KMS-11 (cell line): ENCODE results near the gene PRSS57.

Experiments used
- H2AFZ ChIP-seq: fragments of 200-600 bp; sonication (generic); 2 replicates; pipeline ENCODE4 v1.6.1; 2016; ENCODE audit warnings: antibody characterized with exemption, mixed run types, low read depth
- H3K27ac ChIP-seq: fragments of 200-600 bp; sonication (generic); 2 replicates; pipeline ENCODE4 v1.6.1; 2016; ENCODE audit warnings: mild to moderate bottlenecking, mixed run types
- H3K27me3 ChIP-seq: fragments of 200-600 bp; sonication (generic); 2 replicates; pipeline ENCODE4 v1.6.1; 2017; ENCODE audit warnings: mild to moderate bottlenecking, low read depth, mixed run types, moderate library complexity; ENCODE audit not compliant: insufficient read depth
- H3K36me3 ChIP-seq: fragments of 200-600 bp; sonication (generic); 2 replicates; pipeline ENCODE4 v1.6.1; 2017; ENCODE audit warnings: mild to moderate bottlenecking, mixed run types; ENCODE audit not compliant: insufficient read depth
- H3K4me1 ChIP-seq: fragments of 200-600 bp; sonication (generic); 2 replicates; pipeline ENCODE4 v1.6.1; 2016; ENCODE audit warnings: mild to moderate bottlenecking, low read depth, mixed run types; ENCODE audit not compliant: poor library complexity, severe bottlenecking
- H3K4me2 ChIP-seq: fragments of 200-600 bp; sonication (generic); 2 replicates; pipeline ENCODE4 v1.7.0; 2016; ENCODE audit warnings: mild to moderate bottlenecking, mixed run types
- H3K4me3 ChIP-seq: fragments of 200-600 bp; sonication (generic); IDR thresholded peaks from 2 replicates; pipeline ENCODE4 v1.6.1; 2017; ENCODE audit warnings: low read depth, low read length, mixed read lengths; ENCODE audit not compliant: insufficient read depth
- H3K79me2 ChIP-seq: fragments of 200-600 bp; sonication (generic); 2 replicates; pipeline ENCODE4 v1.6.1; 2016; ENCODE audit warnings: low read depth, mixed run types; ENCODE audit not compliant: insufficient read depth
- H3K9ac ChIP-seq: fragments of 200-600 bp; sonication (generic); 2 replicates; pipeline ENCODE4 v1.6.1; 2016; ENCODE audit warnings: mild to moderate bottlenecking, mixed run types
- H4K20me1 ChIP-seq: fragments of 200-600 bp; sonication (generic); 2 replicates; pipeline ENCODE4 v1.6.1; 2016; ENCODE audit warnings: mild to moderate bottlenecking, mixed run types; ENCODE audit not compliant: insufficient read depth
- TF ChIP-seq, protein P1 (sequence below): fragments of 200-600 bp; sonication (generic); conservative IDR thresholded peaks from 2 replicates; pipeline ENCODE4 v1.6.1; 2017; ENCODE audit warnings: low read depth, mild to moderate bottlenecking, antibody characterized with exemption, low read length, moderate library complexity, mixed read lengths

Gene PRSS57

DNA sequence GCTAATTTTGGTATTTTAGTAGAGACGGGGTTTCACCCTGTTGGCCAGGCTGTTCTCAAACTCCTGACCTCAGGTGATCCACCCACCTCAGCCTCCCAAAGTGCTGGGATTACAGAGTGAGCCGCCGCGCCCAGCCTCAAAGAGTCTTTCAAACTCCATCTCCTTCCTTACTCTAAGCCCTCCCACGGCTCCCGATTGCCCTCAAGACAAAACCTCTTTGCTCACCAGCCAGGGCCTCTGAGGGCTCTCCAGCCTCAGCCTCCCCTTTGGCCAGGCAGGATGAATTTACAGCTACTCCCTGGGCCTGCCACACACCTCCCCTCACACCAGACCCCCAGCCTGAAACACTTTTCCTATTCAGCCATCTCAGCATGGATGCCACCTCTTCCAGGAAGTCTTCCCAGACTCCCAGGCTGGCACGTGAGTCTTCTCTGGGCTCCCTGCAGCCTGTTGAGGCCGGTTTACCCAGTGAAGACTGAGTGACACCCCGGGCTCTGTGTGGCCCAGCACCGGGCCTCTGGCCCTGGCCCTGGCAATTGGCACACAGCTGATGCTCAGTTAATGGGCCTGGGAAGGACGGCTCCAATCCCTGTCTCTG is 7.6 kb downstream of the PRSS57 start:
- H3K36me3 ChIP-seq, result no peaks in the 10 kb centered on the region

DNA sequence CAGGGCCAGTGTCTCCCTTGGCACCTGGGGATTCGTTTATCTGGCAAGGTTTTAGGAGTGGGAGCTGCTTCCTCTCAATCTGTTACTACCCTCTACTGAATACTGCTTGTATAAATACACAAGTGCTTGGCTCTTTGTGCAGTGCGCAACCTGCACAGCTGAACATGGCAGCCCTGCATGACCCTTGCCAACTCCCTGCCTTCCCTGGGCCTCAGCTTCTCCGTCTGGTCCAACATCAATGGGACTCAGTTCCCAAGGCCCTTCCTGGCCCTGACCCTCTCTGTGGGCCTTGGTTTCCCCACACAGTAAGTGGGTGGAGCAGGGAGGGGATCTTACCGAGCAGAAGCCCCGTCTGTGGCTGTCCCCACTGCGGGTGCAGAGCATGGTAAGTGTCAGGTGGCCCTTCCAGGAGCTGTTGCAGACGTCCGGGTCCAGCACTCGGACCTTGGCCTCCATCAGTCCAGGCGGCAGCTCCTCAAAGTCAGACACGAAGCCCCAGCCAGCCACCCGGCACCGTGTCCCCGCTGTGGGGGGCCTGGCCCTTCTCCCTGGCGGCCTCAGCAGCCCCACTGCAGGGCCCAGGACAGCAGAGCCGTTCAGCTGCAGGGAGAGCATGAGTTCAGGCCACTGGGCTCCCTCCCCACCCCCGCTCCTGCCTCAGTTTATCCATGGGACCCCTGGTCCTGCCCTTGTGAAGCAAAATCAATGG is 8.5 kb downstream of the PRSS57 start:
- TF ChIP-seq, protein P1, sequence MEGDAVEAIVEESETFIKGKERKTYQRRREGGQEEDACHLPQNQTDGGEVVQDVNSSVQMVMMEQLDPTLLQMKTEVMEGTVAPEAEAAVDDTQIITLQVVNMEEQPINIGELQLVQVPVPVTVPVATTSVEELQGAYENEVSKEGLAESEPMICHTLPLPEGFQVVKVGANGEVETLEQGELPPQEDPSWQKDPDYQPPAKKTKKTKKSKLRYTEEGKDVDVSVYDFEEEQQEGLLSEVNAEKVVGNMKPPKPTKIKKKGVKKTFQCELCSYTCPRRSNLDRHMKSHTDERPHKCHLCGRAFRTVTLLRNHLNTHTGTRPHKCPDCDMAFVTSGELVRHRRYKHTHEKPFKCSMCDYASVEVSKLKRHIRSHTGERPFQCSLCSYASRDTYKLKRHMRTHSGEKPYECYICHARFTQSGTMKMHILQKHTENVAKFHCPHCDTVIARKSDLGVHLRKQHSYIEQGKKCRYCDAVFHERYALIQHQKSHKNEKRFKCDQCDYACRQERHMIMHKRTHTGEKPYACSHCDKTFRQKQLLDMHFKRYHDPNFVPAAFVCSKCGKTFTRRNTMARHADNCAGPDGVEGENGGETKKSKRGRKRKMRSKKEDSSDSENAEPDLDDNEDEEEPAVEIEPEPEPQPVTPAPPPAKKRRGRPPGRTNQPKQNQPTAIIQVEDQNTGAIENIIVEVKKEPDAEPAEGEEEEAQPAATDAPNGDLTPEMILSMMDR, result no peak
- Histone ChIP-seq H3K36me3 (no peaks in the 10 kb centered on the region), H3K27ac (no peak overlapping the region), H3K27me3 (peaks cover 55% of the 10 kb centered on the region), H3K4me2 (no peak overlapping the region), H3K4me1 (no peaks in the 10 kb centered on the region), H3K4me3 (no peak overlapping the region), H2AFZ (no peak overlapping the region), H3K79me2 (no peaks in the 10 kb centered on the region), H4K20me1 (no peaks in the 10 kb centered on the region), H3K9ac (no peak overlapping the region)

More for the DNA sequence above, 7.6 kb downstream of the PRSS57 start:
- Histone ChIP-seq H3K9ac (no peak overlapping the region), H3K27me3 (peaks cover 64% of the 10 kb centered on the region), H3K4me2 (no peak overlapping the region), H3K79me2 (no peaks in the 10 kb centered on the region), H2AFZ (no peak overlapping the region), H3K27ac (no peak overlapping the region), H3K4me1 (no peaks in the 10 kb centered on the region), H3K4me3 (no peak overlapping the region), H4K20me1 (no peaks in the 10 kb centered on the region)
- TF ChIP-seq, protein P1, result no peak

DNA sequence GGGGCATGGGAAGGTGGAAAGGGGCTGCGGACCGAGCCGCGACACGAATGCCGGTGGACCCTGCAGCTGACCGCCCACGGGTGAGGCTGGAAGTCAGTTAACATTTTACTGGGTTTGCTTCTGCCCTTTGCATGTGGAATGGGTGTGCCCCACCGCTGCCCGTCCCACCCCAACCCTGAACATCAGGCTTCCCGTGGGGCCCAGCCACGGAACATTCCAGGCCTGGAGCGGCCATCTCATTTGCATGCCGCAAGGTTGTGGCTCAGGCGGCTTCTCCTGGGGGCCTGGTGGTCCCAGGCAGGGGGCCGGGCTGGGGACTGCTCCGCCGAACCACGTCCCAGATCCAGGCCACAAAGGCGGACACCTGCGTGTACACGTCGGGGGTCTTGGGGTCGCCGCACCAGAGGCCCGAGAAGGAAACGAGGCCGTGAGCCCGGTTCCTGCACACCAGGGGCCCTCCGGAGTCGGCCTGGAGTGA is 9.8 kb downstream of the PRSS57 start:
- no peak overlapping the region for H3K9ac ChIP-seq
- H3K4me2 ChIP-seq, result no peak overlapping the region
- TF ChIP-seq, protein P1, result no peak
- no peaks in the 10 kb centered on the region for H4K20me1 ChIP-seq
- no peak overlapping the region for H2AFZ ChIP-seq
- no peak overlapping the region for H3K4me3 ChIP-seq
- H3K79me2 ChIP-seq, result no peaks in the 10 kb centered on the region
- H3K36me3 ChIP-seq, result no peaks in the 10 kb centered on the region
- H3K27me3 ChIP-seq, result peaks cover 43% of the 10 kb centered on the region
- H3K4me1 ChIP-seq, result no peaks in the 10 kb centered on the region
- H3K27ac ChIP-seq, result no peak overlapping the region

- no peaks in the 10 kb centered on the region for H3K79me2 ChIP-seq
- H3K4me2 ChIP-seq, result no peak overlapping the region
- H3K36me3 ChIP-seq, result no peaks in the 10 kb centered on the region
- H3K27ac ChIP-seq, result no peak overlapping the region
- H4K20me1 ChIP-seq, result no peaks in the 10 kb centered on the region
- H3K4me3 ChIP-seq, result no peak overlapping the region
- peaks cover 26% of the 10 kb centered on the region; the same call in 1 of the 2 replicates for H3K27me3 ChIP-seq
- TF ChIP-seq, protein P1, result no peak
- no peak overlapping the region for H2AFZ ChIP-seq
- H3K9ac ChIP-seq, result no peak overlapping the region
- H3K4me1 ChIP-seq, result peaks cover 7% of the 10 kb centered on the region
Observed at GRCh38 chr19:682678-683320, 12.5 kb downstream of the PRSS57 start.
